ENCODE data around the gene COL6A1. TPM values are rescaled to one million over a fixed set of nuclear protein-coding genes. Genes with fewer than 3 reads are reported as not detected.

COL6A1 gene
- total RNA-seq, 1 experiment from 2014 or later, result 87.5 TPM

GRCh38 chr21:46038871-46039397 is 57.4 kb downstream of the COL6A1 start (continued):
- TF ChIP-seq REST (IDR thresholded peaks at IDR 0.05; ENCODE audit: low read depth) (no peak), SIN3A (IDR thresholded peaks at IDR 0.05; ENCODE audit: low read depth) (no peak), EGR1 (IDR thresholded peaks at IDR 0.05; ENCODE audit: low read depth) (no peak), EZH2phosphoT487 (IDR thresholded peaks at IDR 0.05; ENCODE audit: borderline replicate concordance) (no peak)

GRCh38 chr21:46039891-46040660 is 58.5 kb downstream of the COL6A1 start:
- ChIA-PET POLR2A (no interaction called here), RAD21 (ENCODE audit: low non-redundant PET in 1 of 2, low total read pairs in 2 of 2, uncharacterized antibody in 2 of 2, unreplicated experiment in 2 of 2) (no interaction called here), CTCF (no interaction called here)
- BruUV-seq (replicated peaks), result no TSS peak
- DNase-seq (ENCODE audit: low read depth, low spot score), result no peak
- no peaks in the 10 kb centered on the region for H3K27me3 ChIP-seq (ENCODE audit: insufficient read depth, low read length)
- no peaks in the 10 kb centered on the region for H4K20me1 ChIP-seq (ENCODE audit: insufficient read depth)
- no peaks in the 10 kb centered on the region for H3K9me3 ChIP-seq (ENCODE audit: control insufficient read depth in 1 of 2, insufficient read depth in 1 of 2, low read depth in 1 of 2, low read length in 2 of 2)
- H3K4me1 ChIP-seq (ENCODE audit: control insufficient read depth in 1 of 2, insufficient read depth in 2 of 2, low read length in 2 of 2), result no peaks in the 10 kb centered on the region
- no peak overlapping the region for H2AFZ ChIP-seq (ENCODE audit: low read depth, low read length, poor library complexity, severe bottlenecking)
- no peak for TF ChIP-seq POLR2A (IDR thresholded peaks at IDR 0.05; ENCODE audit: borderline replicate concordance, extremely low read depth, insufficient read depth, insufficient read length)
- no peak overlapping the region for H3K4me3 ChIP-seq (replicated peaks in 1 of 2; ENCODE audit: low read depth in 1 of 2, low read length in 2 of 2)
- no peak overlapping the region for H3K27ac ChIP-seq (ENCODE audit: low read depth, low read length)
- ATAC-seq, result no peak
- no peak overlapping the region for H3K4me2 ChIP-seq (ENCODE audit: low read length)
- intact Hi-C loops (cut with micrococcal nuclease), result no loop called here
- no peaks in the 10 kb centered on the region for H3K79me2 ChIP-seq (ENCODE audit: insufficient read depth, low read length)
- H3K36me3 ChIP-seq (ENCODE audit: control insufficient read depth in 1 of 2, insufficient read depth in 2 of 2, low read length in 2 of 2), result no peaks in the 10 kb centered on the region
- no peaks in the 10 kb centered on the region for H3K9me2 ChIP-seq (ENCODE audit: insufficient read depth)
- no peak overlapping the region for H3K9ac ChIP-seq (ENCODE audit: low read length)
